ENCODE measurements around the gene IL20RB. TPM values are rescaled to one million over a fixed set of nuclear protein-coding genes. Genes with fewer than 3 reads are reported as not detected.
"Not testable (repeated sequence)": the region's sequence is repeated elsewhere in the genome, so short reads cannot be mapped to it uniquely, and the experiment has no call there.

The IL20RB gene
- total RNA-seq, 1 donor from 2014 or later, result 1.6 TPM

DNA sequence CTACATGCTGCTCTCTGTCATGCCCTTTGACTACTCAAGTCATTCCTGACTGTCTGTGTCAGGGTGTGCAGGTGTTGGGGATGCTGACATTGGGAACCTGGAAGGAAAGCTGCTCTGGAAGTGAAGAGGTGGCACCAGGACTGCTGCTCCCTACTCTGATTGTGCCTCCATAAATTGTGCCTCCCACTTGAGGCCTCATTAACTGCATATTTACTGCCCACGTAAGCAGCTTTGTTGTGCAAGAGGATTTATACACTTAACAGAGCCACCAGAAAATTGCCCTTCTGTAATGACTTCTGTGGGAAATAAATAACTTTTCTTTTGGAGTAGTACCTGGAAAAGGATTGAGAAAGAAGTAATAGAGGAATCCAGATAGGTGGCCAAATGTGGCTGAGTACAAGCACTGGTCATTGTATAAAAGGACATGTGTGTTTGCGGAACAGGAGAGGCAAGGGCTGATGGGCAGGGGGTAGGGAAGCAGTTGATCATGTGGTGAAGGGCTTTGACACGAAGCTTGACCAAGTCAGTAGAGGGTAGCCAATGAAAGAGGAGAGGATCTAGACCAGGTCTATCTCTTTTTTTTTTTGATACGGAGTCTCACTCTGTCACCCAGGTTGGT lies 24.8 kb downstream of the IL20RB start:
- no peak for DNase-seq (ENCODE audit: extremely low read depth, low read depth, low spot score)

GRCh38 chr3:136984837-136985236 lies 27.1 kb downstream of the IL20RB start:
- DNase-seq (ENCODE audit: extremely low read depth, low read depth, low spot score), result no peak

DNA sequence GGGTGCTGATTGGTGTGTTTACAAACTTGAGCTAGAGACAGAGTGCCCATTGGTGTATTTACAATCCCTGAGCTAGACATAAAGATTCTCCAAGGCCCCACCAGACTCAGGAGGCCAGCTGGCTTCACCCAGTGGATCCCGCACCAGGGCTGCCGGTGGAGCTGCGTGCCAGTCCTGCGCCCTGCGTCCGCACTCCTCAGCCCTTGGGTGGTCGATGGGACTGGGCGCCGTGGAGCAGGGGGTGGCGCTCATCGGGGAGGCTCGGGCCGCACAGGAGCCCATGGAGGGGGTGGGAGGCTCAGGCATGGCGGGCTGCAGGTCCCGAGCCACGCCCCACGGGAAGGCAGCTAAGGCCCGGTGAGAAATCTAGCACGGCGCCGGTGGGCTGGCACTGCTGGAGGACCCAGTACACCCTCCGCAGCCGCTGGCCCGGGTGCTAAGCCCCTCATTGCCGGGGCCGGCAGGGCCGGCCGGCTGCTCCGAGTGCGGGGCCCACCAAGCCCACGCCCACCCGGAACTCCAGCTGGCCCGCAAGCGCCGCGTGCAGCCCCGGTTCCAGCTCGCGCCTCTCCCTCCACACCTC lies 29.7 kb downstream of the IL20RB start:
- DNase-seq (ENCODE audit: extremely low read depth, low read depth, low spot score), result not testable (repeated sequence)

GRCh38 chr3:136988651-136989050 lies 30.9 kb downstream of the IL20RB start:
- no peak for DNase-seq (ENCODE audit: extremely low read depth, low read depth, low spot score)

DNA sequence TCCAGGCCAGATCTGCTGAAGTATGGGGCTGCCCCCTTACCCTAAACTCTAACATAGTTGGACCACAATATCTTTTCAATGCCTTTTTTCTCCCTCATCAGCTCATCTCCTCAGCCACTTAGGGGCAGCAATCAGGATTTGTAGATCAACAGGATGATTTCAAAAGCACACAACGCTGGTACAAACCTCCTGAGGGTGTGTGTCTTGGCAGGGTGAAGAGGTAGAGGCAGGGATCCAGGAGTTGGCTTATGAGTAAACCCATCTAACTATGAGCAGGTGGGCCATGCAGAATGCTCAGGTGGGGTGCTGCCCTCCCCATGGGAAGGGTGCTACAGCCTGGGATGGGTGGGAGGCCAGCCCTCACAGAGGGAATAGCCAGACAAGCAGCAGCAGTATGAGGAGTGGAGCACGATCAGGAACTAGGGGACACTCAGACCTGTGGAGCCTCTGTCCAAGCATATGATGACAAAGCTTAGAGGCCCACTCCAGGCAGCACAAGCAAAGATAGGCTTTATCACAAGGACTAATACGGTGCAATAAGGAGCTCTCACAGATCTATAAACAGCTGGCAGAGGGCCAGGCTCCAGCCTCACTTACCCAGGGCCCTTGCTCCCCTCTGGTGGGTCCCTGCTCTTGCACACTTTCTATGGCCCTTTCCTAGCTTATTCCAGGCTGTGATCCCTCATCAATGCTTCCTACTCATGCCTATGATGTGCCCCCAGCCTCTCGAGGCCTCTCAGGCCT lies 32.2 kb downstream of the IL20RB start:
- DNase-seq (ENCODE audit: extremely low read depth, low read depth, low spot score), result no peak

GRCh38 chr3:136990826-136991225 lies 33.0 kb downstream of the IL20RB start:
- no peak for DNase-seq (ENCODE audit: extremely low read depth, low read depth, low spot score)

DNA sequence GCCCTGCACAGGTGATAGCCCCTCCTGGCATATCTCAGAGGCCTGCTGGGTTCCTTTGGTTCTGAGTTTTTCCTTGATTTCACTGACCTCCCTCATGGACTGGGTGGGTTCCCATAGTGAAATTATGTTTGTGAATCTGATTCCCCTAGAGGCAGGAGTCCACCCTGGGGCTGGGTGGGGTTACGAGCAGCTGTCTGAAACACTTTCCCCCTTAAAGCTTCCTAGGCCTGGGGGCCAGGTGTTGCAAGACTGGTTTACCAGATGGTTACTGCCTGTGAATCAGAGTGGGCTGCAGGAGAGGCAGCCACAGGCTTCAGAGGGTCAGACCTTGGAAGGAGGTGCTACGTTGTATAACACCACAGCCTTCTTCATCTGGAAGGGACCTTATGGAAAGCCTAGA lies 34.3 kb downstream of the IL20RB start:
- no peak for DNase-seq (ENCODE audit: extremely low read depth, low read depth, low spot score)

- peak; percentile 85 for DNase-seq (ENCODE audit: extremely low read depth, low read depth, low spot score)
Observed at GRCh38 chr3:136994772-136995516, 37.2 kb downstream of the IL20RB start.

GRCh38 chr3:136995652-136996051 lies 37.9 kb downstream of the IL20RB start:
- no peak for DNase-seq (ENCODE audit: extremely low read depth, low read depth, low spot score)

- DNase-seq (ENCODE audit: extremely low read depth, low read depth, low spot score), result no peak
Observed at GRCh38 chr3:137000039-137000438, 42.3 kb downstream of the IL20RB start.

- not testable (repeated sequence) for DNase-seq (ENCODE audit: extremely low read depth, low read depth, low spot score)
Observed at GRCh38 chr3:137007376-137007775, 49.6 kb downstream of the IL20RB start.

- DNase-seq (ENCODE audit: extremely low read depth, low read depth, low spot score), result no peak
Observed at GRCh38 chr3:137008131-137008530, 50.3 kb downstream of the IL20RB start.

DNA sequence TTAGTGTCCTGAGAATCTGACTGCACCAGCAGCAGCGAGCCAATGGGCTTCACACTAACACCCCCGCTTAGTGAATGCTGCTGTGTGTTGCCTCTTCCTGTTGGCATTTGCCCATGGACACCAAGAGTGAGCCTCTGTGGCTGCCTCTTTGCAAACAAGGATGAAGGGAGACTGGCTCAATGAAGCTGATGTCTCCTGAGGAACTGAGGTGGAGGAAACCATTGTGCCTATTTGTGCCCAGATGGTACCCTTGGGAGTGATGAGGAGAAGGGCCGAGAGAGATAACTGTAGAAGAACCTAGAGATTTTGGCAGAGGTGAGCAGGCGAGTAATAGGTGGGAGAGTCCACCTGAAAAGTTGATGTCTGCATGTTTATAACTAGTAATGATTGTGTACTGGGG lies 51.2 kb downstream of the IL20RB start:
- DNase-seq (ENCODE audit: extremely low read depth, low read depth, low spot score), result no peak

GRCh38 chr3:137010137-137010536 lies 52.4 kb downstream of the IL20RB start:
- no peak for DNase-seq (ENCODE audit: extremely low read depth, low read depth, low spot score)

- DNase-seq (ENCODE audit: extremely low read depth, low read depth, low spot score), result no peak
Observed at GRCh38 chr3:137011153-137011552, 53.4 kb downstream of the IL20RB start.

- no peak for DNase-seq (ENCODE audit: extremely low read depth, low read depth, low spot score)
Observed at GRCh38 chr3:137012097-137012501, 54.3 kb downstream of the IL20RB start.

DNA sequence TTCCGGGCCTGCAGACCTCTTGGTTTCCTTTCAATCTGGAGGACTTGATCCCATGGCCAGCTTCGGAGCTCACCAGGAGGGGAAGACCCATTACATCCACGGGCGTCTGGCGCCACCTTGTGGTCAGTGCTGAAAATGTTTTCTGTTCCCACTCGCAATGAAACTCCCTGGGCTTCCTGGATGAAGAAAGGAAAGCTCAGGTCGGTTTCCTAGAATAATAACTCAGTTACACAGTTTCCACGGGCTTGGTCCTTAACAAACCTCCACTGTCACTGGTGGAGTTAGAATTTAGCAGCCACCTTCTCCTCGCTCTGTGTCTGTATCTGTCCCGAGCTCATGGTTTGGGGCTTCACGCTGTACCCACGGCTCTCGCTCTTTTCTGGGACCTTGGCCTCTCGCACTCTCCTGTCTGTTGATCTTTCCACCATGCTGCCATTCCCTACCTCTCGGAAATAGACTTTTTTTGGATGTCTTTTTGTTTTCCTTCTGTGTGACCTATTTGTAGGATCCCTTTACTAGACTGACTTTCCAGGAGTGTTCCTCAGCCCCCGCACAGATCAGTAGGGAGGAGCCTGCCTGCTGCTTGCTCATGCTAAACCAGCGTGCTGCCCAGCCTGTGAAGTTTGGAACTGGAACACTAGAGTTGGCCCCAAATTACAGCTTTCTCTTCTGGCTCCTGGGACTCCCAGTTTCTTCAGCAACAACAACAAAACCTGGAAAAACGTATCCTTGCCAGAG lies 56.3 kb downstream of the IL20RB start:
- peak; percentile 74 for DNase-seq (ENCODE audit: extremely low read depth, low read depth, low spot score)

GRCh38 chr3:137017316-137017715 lies 59.5 kb downstream of the IL20RB start:
- not testable (repeated sequence) for DNase-seq (ENCODE audit: extremely low read depth, low read depth, low spot score)

DNA sequence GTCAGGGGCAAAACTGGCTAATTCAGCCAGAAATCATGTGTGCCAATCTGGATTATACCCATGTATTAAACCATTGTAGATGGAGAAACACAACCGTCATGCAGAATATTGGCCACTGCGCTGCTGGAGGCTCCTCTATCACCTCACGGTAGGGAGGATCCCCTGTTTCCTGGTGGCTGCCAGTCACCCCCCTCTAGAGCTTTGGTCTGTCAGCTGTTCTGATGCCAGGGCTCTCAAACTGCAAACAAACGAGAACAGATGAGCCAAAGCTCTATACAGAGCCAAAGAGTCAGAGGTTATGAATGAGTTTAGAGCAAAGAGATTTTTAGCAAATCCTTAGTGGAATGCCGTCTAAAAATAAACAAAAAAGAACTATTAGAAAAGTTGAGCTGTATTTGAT lies 62.5 kb downstream of the IL20RB start:
- DNase-seq (ENCODE audit: extremely low read depth, low read depth, low spot score), result no peak

- no peak for DNase-seq (ENCODE audit: extremely low read depth, low read depth, low spot score)
Observed at GRCh38 chr3:137020888-137021287, 63.1 kb downstream of the IL20RB start.

DNA sequence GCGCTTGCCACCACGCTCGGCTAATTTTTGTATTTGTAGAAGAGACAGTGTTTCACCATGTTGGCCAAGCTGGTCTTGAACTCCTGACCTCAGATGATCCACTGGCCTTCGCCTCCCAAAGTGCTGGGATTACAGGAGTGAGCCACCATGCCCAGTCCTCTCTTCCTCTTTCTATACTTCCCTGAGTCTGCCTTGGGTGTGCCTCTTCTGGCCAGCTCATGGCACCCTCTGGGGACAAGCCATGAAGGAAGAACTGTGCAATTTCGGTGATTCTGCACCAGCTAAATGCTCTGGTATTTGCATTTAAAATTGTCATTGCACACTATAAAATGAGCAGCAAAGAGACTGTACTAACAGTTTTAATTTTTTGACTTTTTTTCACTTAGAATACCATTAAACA lies 66.6 kb downstream of the IL20RB start:
- no peak for DNase-seq (ENCODE audit: extremely low read depth, low read depth, low spot score)
